ENCODE results near the gene SYPL2.

SYPL2 gene

GRCh38 chr1:109523706-109524105 is 57.4 kb downstream of the SYPL2 start:
- Histone ChIP-seq H3K27me3 (ENCODE audit: insufficient read depth, poor library complexity, severe bottlenecking) (no peaks in the 10 kb centered on the region), H3K27ac (replicated peaks) (no peak overlapping the region), H3K4me3 (replicated peaks; ENCODE audit: insufficient read depth, low read length) (no peak overlapping the region)
- DNase-seq (ENCODE audit: low read depth in 1 of 2, low spot score in 1 of 2), result no peak
- TF ChIP-seq REST (IDR thresholded peaks at IDR 0.05; ENCODE audit: insufficient replicate concordance, low read depth), result no peak
- TF ChIP-seq GABPA (IDR thresholded peaks at IDR 0.05; ENCODE audit: low read depth), result no peak
- TF ChIP-seq SPI1 (IDR thresholded peaks at IDR 0.05; ENCODE audit: borderline replicate concordance, low read depth), result no peak
- no peak for TF ChIP-seq CTCF (IDR thresholded peaks at IDR 0.05; ENCODE audit: insufficient read depth, low read length)
- TF ChIP-seq POLR2AphosphoS5 (IDR thresholded peaks at IDR 0.05; ENCODE audit: low read depth), result no peak

GRCh38 chr1:109527098-109527811 is 60.9 kb downstream of the SYPL2 start:
- Histone ChIP-seq H3K27ac (replicated peaks) (no peak overlapping the region), H3K4me3 (replicated peaks; ENCODE audit: insufficient read depth, low read length) (no peak overlapping the region), H3K27me3 (ENCODE audit: insufficient read depth, poor library complexity, severe bottlenecking) (no peaks in the 10 kb centered on the region)
- DNase-seq (ENCODE audit: low read depth in 1 of 2, low spot score in 1 of 2), result no peak
- TF ChIP-seq REST (IDR thresholded peaks at IDR 0.05; ENCODE audit: insufficient replicate concordance, low read depth) (no peak), GABPA (IDR thresholded peaks at IDR 0.05; ENCODE audit: low read depth) (no peak), SPI1 (IDR thresholded peaks at IDR 0.05; ENCODE audit: borderline replicate concordance, low read depth) (no peak), CTCF (IDR thresholded peaks at IDR 0.05; ENCODE audit: insufficient read depth, low read length) (no peak), POLR2AphosphoS5 (IDR thresholded peaks at IDR 0.05; ENCODE audit: low read depth) (no peak)

- Histone ChIP-seq H3K27ac (replicated peaks) (no peak overlapping the region), H3K4me3 (replicated peaks; ENCODE audit: insufficient read depth, low read length) (no peak overlapping the region), H3K27me3 (ENCODE audit: insufficient read depth, poor library complexity, severe bottlenecking) (no peaks in the 10 kb centered on the region)
- DNase-seq (ENCODE audit: low read depth in 1 of 2, low spot score in 1 of 2), result no peak
- TF ChIP-seq CTCF (IDR thresholded peaks at IDR 0.05; ENCODE audit: insufficient read depth, low read length), result no peak
- TF ChIP-seq POLR2AphosphoS5 (IDR thresholded peaks at IDR 0.05; ENCODE audit: low read depth), result no peak
- TF ChIP-seq GABPA (IDR thresholded peaks at IDR 0.05; ENCODE audit: low read depth), result no peak
- no peak for TF ChIP-seq SPI1 (IDR thresholded peaks at IDR 0.05; ENCODE audit: borderline replicate concordance, low read depth)
- TF ChIP-seq REST (IDR thresholded peaks at IDR 0.05; ENCODE audit: insufficient replicate concordance, low read depth), result no peak
Measured at GRCh38 chr1:109527846-109528695, 61.7 kb downstream of the SYPL2 start.
